GM12878 (cell line): Measurements from ENCODE around the gene HSPA1B. TPM values are rescaled to one million over a fixed set of nuclear protein-coding genes. Genes with fewer than 3 reads are reported as not detected.

Source experiments
- ATAC-seq: fragments of 200-7000 bp; cut with Tn5 transposase; 3 replicates; pipeline ENCODE4 v1.9.1; 2020; ENCODE audit warnings: mild to moderate bottlenecking, moderate library complexity
- BruUV-seq: library from RNA; stranded (reverse); fragments of 400-500 nt; replicated peaks from 2 replicates; lab custom pipeline; 2021; lab: Mats Ljungman, UMichigan
- CTCF ChIA-PET: fragments of 300-600 bp; sonication (Branson Sonifier 250); formaldehyde crosslinking; extraction: SDS; loops from one replicate; lab custom pipeline; 2021; ENCODE audit warnings: inconsistent platforms; lab: Yijun Ruan, JAX
- POLR2A ChIA-PET: fragments of 350-600 bp; formaldehyde crosslinking; extraction: SDS; loops from one replicate; lab custom pipeline; 2021; ENCODE audit warnings: inconsistent platforms; lab: Charles Lee
- RAD21 ChIA-PET: fragments of 300-600 bp; sonication (Branson Sonifier 250); formaldehyde crosslinking; loops from one replicate; lab custom pipeline; 2023; ENCODE audit warnings: antibody characterized with exemption; ENCODE audit not compliant: unreplicated experiment; lab: Charles Lee
- SMC1A ChIA-PET: fragments of 300-600 bp; sonication (Branson Sonifier 250); formaldehyde crosslinking; loops from one replicate; lab custom pipeline; 2023; ENCODE audit not compliant: unreplicated experiment, uncharacterized antibody; lab: Charles Lee
- DNase-seq: peaks from one replicate; pipeline ENCODE4 v3.0.0-alpha.2; 2011; ENCODE audit warnings: low read depth, low spot score
- FAIRE-seq: peaks from 3 replicates; lab custom pipeline; 2011; peaks lifted over from hg19 to GRCh38; lab: Jason Lieb, UNC
- H2AFZ ChIP-seq: 2 replicates; pipeline ENCODE4 v1.6.0; 2011; ENCODE audit warnings: low read depth, low read length, control low read depth; ENCODE audit not compliant: control insufficient read depth
- H3K27ac ChIP-seq: 2 replicates; pipeline ENCODE4 v1.5.1; 2011; ENCODE audit warnings: control low read depth; ENCODE audit not compliant: control insufficient read depth, insufficient read depth
- H3K27me3 ChIP-seq, 2 experiments: replicated peaks in 1 of 2; 2 replicates each; pipeline versions ENCODE4 v1.6.0 to v1.6.1; 2011; ENCODE audit warnings: low read length in 1 of 2; ENCODE audit not compliant: control insufficient read depth in 2 of 2, insufficient read depth in 2 of 2
- H3K36me3 ChIP-seq, 2 experiments: 2 replicates each; pipeline ENCODE4 v1.5.1; 2011; ENCODE audit warnings: low read length in 1 of 2; ENCODE audit not compliant: control insufficient read depth in 2 of 2, insufficient read depth in 2 of 2
- H3K4me1 ChIP-seq: 2 replicates; pipeline ENCODE4 v1.6.1; 2011; ENCODE audit warnings: mild to moderate bottlenecking, low read length, moderate library complexity, mixed read lengths; ENCODE audit not compliant: control insufficient read depth, insufficient read depth
- H3K4me2 ChIP-seq: 2 replicates; pipeline ENCODE4 v1.6.0; 2011; ENCODE audit warnings: control low read depth; ENCODE audit not compliant: control insufficient read depth, insufficient read depth
- H3K4me3 ChIP-seq: fragments of 200-600 bp; sonication (generic); 2 replicates; pipeline ENCODE4 v1.5.1; 2016
- H3K79me2 ChIP-seq: 2 replicates; pipeline ENCODE4 v1.6.0; 2011; ENCODE audit warnings: low read length; ENCODE audit not compliant: control insufficient read depth, insufficient read depth
- H3K9ac ChIP-seq: 2 replicates; pipeline ENCODE4 v1.8.0; 2011; ENCODE audit warnings: low read length, control low read depth, mixed read lengths; ENCODE audit not compliant: control insufficient read depth, insufficient read depth
- H3K9me3 ChIP-seq: replicated peaks from 3 replicates; pipeline ENCODE4 v1.5.1; 2011; ENCODE audit warnings: mild to moderate bottlenecking, low read length; ENCODE audit not compliant: control insufficient read depth, insufficient read depth
- H4K20me1 ChIP-seq: 2 replicates; pipeline ENCODE4 v1.6.0; 2011; ENCODE audit not compliant: control insufficient read depth, insufficient read depth
- CHD4 ChIP-seq: fragments of 200-600 bp; sonication (generic); IDR thresholded peaks from 2 replicates; pipeline ENCODE4 v1.6.1; 2016; ENCODE audit warnings: mild to moderate bottlenecking
- E2F8 ChIP-seq: fragments of 450-650 bp; IDR thresholded peaks from 2 replicates; pipeline ENCODE4 v1.6.1; 2018; ENCODE audit warnings: mild to moderate bottlenecking, low read depth, moderate library complexity; ENCODE audit not compliant: partially characterized antibody
- IRF4 ChIP-seq: IDR thresholded peaks from 2 replicates; pipeline ENCODE4 v1.6.1; 2011; ENCODE audit warnings: low read depth, low read length
- NR2C2 ChIP-seq: IDR thresholded peaks from 2 replicates; pipeline ENCODE4 v1.6.1; 2011; ENCODE audit warnings: borderline replicate concordance, low read depth; ENCODE audit not compliant: control insufficient read depth, insufficient read length
- RFX5 ChIP-seq: IDR thresholded peaks from 2 replicates; pipeline ENCODE4 v1.6.1; 2011; ENCODE audit warnings: low read depth, low read length, improper control_type of control experiment
- SMARCA5 ChIP-seq: fragments of 450-650 bp; IDR thresholded peaks from 2 replicates; pipeline ENCODE4 v1.6.1; 2017; ENCODE audit warnings: mild to moderate bottlenecking
- USF1 ChIP-seq: IDR thresholded peaks from 2 replicates; pipeline ENCODE4 v1.6.1; 2011; ENCODE audit warnings: borderline replicate concordance, low read depth, mild to moderate bottlenecking, moderate library complexity, mixed read lengths, low read length; ENCODE audit not compliant: insufficient read depth; ENCODE audit errors: extremely low read length
- ZBTB40 ChIP-seq: fragments of 450-650 bp; IDR thresholded peaks from 2 replicates; pipeline ENCODE4 v1.6.1; 2016; ENCODE audit warnings: mild to moderate bottlenecking, moderate library complexity, borderline replicate concordance
- ZNF622 ChIP-seq: fragments of 450-650 bp; IDR thresholded peaks from 2 replicates; pipeline ENCODE4 v1.6.1; 2017; ENCODE audit warnings: mild to moderate bottlenecking, inconsistent platforms
- WGBS: methylation state at CpG from one replicate; pipeline ENCODE4 v1.1.6; 2016; ENCODE audit warnings: low lambda C conversion rate; ENCODE audit not compliant: insufficient replicate concordance, insufficient coverage; ENCODE audit errors: missing lambda C conversion rate; 5-methylcytosine and 5-hydroxymethylcytosine counted together
- in situ Hi-C: fragments of 300-500 bp; cut with MboI; formaldehyde crosslinking; loops from 9 replicates; pipeline ENCODE4 v1.14.3; 2018; ENCODE audit warnings: mixed read lengths
- intact Hi-C: fragments of 100-400 bp; cut with micrococcal nuclease; formaldehyde crosslinking; loops from one replicate; pipeline ENCODE4 v1.14.2; 2022; ENCODE audit not compliant: unreplicated experiment
- polyA plus RNA-seq, 11 experiments: library from polyadenylated mRNA; depleted of rRNA in 4 of 11; unstranded in 6 of 11; stranded (reverse) in 5 of 11; fragments of >200 nt; fragmentation: Nextera tagmentation in 4 of 11; fragmentation: Illumina TruSeq in 1 of 11; extraction: Ambion mirVana in 4 of 11; extraction: Trizol in 1 of 11; gene quantifications; 1 replicate in 1 of 11; 2 replicates in 10 of 11; pipeline versions ENCODE4 v1.2.1 to v1.2.3, GENCODE V29; 2011 to 2016; ENCODE audit warnings: inconsistent platforms in 2 of 11, missing spikeins in 2 of 11, low read depth in 1 of 11
- total RNA-seq, 4 experiments: library from RNA; depleted of rRNA in 3 of 4; stranded (reverse); fragments of >200 nt in 3 of 4; fragmentation: Illumina TruSeq in 1 of 4; extraction: Trizol in 1 of 4; gene quantifications; 2 replicates each; pipeline versions ENCODE4 v1.2.1 to v1.2.3, GENCODE V29; 2013 to 2021

The HSPA1B gene
- total and polyA plus RNA-seq, 10 of the 15 experiments (the other 5 are each of a cell fraction or from before 2014, with no cell fraction given), result 0.11 to 40.5 (median 12.8) TPM

- Histone ChIP-seq H3K9me3 (no peaks in the 10 kb centered on the region), H3K9ac (no peak overlapping the region), H3K27ac (no peak overlapping the region), H3K27me3 (no peaks in the 10 kb centered on the region), H3K36me3 (peaks cover 0 to under 1% of the 10 kb centered on the region in 2 experiments; a peak in 1 of 4 replicates), H3K4me1 (peaks cover 11% of the 10 kb centered on the region), H3K4me3 (no peak overlapping the region)
- no peak for ATAC-seq
- ChIA-PET CTCF (interaction anchor here (0.8 to 1.9 kb wide), 4 partner anchors 9 to 184 kb away, joined by 3 to 8 read pairs (median 4); partner anchors contain the start of gene LY6G5C), RAD21 (no interaction called here), POLR2A (interaction anchor here (0.9 to 1.0 kb wide), 2 partner anchors 26 to 34 kb away, joined by 3 to 4 read pairs; no protein-coding TSS in a partner anchor), SMC1A (interaction anchor here (0.5 to 2.9 kb wide), 4 partner anchors 33 to 95 kb away, joined by 3 to 24 read pairs (median 6); no protein-coding TSS in a partner anchor)
- in situ Hi-C loops, result no loop called here
- 74% methylated on average over 8 of the region's 8 CpGs for WGBS
- no peak for TF ChIP-seq ZNF622
- TF ChIP-seq SMARCA5, result no peak
- TF ChIP-seq IRF4, result no peak
- TF ChIP-seq RFX5, result no peak
- no peak for TF ChIP-seq CHD4
- TF ChIP-seq E2F8, result no peak
- TF ChIP-seq USF1, result no peak
- no peak for TF ChIP-seq NR2C2
- no peak for TF ChIP-seq ZBTB40
- TF ChIP-seq, all 136 proteins: peak for 0
- no TSS peak for BruUV-seq
- H4K20me1 ChIP-seq, result no peaks in the 10 kb centered on the region
- H3K79me2 ChIP-seq, result no peaks in the 10 kb centered on the region; the same call in 1 of the 2 replicates
- FAIRE-seq (no peak), DNase-seq (no peak)
- no peak overlapping the region; the same call in 1 of the 2 replicates for H3K4me2 ChIP-seq
- intact Hi-C loops, result no loop called here
- no peak overlapping the region for H2AFZ ChIP-seq
These were observed 37.3 kb downstream of the HSPA1B start for GRCh38 chr6:31864818-31865204.
